GM19324 (cell line): ENCODE results near the gene ATP1B1.

Experiments used
- ATAC-seq: cut with Tn5 transposase; IDR thresholded peaks from one replicate; pipeline ENCODE4 v1.9.1; 2021; ENCODE audit warnings: mild to moderate bottlenecking, moderate library complexity; ENCODE audit not compliant: unreplicated experiment, low FRiP score

ATP1B1 gene

GRCh38 chr1:169180174-169180573 is 73.7 kb downstream of the ATP1B1 start:
- no peak for ATAC-seq
